ENCODE data around the gene RIC8A.
"Not testable (repeated sequence)": the region's sequence is repeated elsewhere in the genome, so short reads cannot be mapped to it uniquely, and the experiment has no call there.

Gene RIC8A

DNA sequence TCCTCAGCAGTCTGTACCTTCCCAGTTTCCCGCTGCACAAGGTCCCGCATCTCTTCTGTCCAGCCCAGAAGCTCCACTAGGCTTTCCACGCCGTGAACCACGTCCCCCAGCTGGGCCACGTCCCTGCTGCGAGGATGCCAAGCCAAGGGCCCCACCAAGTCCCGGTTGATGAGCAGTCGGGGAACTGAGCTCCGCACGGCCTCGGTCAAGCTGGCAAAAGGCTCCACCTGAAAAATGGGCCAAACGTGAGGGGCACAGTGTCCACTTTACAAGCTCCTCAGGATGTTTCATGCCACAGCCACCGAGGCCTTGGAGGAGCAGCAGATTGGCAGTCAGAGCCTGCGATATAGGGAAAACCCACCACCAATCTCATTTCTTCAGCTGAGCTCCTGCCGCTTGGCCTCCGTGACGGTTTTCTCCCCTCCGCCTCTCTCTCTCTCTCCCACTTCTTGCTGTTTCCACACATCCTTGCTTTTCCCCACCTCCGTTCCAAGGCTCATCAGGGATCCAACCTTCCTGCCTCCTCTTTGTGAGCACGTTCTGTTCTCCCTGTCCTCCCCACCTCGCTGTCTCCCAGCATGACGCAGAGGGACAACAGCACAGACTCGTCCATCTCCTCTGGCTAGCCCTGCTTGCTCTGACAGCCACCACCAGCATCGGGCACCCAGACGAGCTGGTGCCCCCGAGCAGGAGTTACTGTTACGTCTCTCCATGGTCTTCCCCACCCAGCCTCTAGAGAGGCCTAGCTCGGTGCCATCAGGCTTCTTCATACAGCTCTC is 11.5 kb downstream of the RIC8A start:
- no peak for DNase-seq (ENCODE audit: low read depth in 2 of 2)

DNA sequence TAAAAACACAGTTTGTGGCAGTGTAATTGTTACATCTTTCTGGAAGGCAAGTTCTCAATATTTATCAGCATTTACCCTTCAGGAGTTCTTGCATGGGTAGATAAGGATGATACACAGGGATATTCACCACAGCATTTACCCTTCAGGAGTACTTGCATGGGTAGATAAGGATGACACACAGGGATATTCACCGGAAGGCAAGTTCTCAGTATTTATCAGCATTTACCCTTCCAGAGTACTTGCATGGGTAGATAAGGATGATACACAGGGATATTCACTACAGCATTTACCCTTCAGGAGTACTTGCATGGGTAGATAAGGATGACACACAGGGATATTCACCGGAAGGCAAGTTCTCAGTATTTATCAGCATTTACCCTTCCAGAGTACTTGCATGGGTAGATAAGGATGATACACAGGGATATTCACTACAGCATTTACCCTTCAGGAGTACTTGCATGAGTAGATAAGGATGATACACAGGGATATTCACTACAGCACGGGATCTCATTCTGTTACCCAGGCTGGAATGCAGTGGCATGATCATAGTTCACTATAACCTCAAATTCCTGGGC is 13.2 kb downstream of the RIC8A start:
- not testable (repeated sequence) for DNase-seq (ENCODE audit: low read depth in 2 of 2)

DNA sequence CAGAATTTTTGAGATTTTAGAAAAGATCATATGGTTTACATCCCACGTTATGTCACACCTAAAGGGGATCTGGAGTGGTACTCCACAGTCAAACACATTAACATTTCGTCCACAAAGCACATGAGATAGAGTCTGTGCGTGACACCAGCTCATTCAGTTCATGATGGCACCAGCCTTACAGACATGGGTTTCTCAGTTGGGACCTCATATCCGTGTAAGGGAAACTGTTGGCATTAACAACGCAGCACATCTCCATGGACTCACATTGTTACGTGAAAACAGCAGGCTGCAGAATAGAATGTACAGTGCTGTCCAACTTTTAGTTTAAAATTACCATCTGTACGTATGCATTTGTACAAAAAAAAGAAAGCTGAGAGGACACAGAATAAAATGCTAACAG is 14.0 kb downstream of the RIC8A start:
- no peak for DNase-seq (ENCODE audit: low read depth in 2 of 2)

DNA sequence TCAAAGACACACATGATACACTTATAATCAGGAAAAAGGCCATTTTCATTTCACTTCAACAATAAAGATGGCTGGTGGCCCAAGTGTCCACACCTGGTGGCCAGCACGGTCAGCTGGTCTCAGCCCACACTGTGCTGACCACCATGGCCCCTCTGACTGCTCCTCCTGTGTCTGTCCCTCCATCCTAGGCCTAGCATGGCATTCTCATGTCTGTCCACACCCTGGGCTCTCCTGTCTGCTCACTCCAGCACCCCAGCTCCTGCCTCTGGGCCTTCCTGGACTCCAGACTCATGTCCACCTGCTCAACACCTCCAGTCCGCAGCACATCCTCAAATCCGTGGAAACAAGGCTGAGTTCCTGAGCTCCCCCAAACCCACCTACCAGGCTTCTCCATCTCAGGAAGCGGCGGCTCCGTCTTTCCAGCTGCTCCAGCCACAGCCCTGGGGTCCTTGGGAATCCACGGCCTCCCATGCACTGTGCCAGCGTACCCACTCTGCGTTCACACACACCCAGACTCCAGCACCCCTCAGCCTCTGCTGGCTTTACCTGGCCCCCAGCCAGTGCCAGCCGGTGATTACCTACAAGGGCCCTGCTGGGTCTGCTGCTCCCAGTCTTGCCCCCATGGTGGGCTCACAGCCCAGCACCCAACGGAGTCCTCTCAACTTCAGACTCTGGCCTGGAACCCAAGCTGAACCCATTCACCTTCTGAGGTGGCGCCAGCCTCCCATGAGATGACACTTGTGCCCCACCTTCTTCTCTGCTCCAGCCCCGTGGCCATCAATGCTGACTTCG is 14.7 kb downstream of the RIC8A start:
- no peak for DNase-seq (ENCODE audit: low read depth in 2 of 2)

DNA sequence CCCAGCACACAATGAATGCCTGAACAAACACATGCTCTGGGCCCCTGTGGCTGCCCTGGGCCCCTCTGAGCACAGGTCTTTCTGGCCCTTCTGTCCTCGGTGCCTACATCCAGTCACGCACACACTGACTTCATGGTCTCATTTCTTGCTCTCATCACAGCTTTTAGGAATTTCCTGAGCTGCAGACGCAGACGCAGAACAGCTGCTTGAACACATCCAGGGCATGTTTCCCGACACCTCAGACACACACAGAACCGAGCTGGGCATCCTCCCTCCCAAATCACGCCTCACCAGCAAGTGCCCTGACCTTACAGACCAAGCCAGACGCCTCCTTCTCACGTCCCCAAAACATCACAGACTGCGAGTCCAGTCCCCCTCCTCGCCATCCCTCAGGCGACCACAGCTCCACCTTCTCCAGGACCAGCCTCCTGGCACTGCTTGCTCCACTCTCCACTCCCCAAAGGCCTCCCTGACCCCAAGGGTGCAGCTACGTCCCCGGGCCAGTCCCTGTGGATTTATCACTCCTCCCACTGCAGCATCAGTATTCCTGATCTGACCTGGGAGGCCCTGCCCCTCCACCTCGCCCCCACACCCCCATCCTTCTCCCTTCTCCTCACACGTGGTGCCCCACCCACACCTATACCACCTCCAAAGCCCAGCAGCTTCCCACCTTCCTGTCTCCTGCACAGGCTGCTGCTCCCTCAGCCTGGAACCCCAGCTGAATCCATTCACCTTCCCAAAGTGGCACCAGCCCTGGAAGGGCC is 15.7 kb downstream of the RIC8A start:
- DNase-seq (ENCODE audit: low read depth in 2 of 2): no peak

DNA sequence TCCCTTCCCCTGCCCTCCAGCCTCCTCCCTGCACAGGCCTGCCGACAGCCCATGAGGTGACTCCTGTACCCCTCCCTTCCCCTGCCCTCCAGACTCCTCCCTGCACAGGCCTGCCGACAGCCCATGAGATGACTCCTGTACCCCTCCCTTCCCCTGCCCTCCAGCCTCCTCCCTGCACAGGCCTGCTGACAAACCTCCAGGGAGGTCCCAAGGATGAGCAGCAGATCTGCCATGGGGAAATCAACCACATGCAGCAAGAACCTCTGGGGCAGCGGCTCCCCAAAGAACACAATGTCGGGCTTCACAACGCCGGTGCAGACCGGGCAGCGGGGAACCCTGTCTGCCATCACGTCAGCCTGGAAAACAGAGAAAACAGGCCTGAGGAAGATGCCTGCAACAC is 16.4 kb downstream of the RIC8A start:
- no peak for DNase-seq (ENCODE audit: low read depth in 2 of 2)

DNA sequence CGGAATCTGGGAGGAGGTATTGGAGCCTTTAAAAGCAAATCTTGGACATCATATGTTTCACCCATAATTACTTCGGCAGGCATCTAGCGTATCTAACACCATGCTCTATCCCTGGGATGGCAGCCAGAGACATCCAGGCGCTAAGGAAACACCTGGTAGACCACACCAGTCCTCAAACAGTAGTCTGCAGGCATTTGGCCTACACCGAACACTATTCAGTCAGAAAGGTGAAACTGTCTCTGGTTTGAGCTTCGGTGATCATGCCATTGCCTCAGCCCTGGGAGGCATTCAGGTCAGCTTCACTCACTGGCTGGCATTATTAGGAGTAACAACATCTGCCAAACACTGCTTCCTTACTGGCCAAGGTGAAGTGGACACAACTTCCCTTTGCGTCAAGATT is 16.9 kb downstream of the RIC8A start:
- no peak for DNase-seq (ENCODE audit: low read depth in 2 of 2)

DNA sequence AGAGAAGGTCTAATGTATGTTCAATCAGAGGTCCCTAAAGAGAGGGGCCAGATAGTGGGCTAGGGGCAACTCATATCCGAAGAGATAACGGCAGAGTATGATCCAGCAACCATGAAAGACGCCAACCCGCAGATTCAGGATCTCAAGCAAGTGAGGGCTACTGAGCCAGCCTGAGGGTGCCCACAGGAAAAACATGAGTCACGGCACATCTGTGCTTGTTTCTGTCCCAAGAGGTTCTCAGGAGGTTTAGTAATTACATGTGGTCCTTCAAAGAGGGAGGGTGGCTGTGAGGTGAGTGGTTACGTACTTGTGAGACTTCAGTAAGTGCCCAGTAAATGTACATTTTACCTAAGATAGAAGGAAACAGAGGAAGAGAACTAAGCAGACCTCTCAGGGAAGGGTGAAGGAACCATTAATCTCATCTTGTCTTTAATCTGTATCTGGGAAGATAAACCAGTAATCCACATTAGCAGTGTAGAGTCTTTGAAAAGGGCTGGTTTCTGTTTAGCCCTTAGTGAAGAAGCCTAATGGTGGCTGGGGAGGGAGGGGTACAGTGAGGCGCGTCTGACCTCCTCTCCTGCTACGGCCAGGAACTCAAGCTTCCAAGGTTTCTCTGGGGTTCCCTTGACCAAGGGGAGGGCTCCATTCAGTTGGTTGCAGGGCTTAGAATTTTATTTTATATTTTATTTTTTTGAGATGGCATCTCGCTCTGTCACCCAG is 18.4 kb downstream of the RIC8A start:
- no peak for DNase-seq (ENCODE audit: low read depth in 2 of 2)

DNA sequence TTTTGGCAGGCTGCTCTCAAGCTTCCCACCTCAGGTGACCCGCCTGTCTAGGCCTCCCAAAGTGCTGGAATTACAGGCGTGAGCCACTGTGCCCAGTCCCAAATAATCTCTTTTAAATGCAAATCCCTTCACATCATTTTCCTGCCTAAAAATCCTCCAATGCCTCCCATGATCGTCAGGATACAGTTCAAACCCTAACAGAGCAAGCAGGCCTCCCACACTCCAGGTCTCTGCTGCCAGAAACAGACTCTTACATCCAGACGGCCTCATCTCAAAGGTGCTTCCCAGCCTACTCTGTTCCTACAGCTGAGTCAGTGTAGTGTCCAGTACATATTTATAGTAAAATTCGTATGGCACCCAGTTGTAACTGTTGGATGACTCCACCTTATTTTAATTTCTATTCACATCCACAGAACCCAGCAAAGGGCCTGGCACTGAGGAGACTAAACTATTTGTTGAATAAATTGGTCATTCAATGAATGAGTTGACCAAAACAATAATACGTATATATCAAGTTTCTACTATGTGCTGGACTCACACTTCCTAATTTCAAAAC is 20.4 kb downstream of the RIC8A start:
- no peak for DNase-seq (ENCODE audit: low read depth in 2 of 2)

DNA sequence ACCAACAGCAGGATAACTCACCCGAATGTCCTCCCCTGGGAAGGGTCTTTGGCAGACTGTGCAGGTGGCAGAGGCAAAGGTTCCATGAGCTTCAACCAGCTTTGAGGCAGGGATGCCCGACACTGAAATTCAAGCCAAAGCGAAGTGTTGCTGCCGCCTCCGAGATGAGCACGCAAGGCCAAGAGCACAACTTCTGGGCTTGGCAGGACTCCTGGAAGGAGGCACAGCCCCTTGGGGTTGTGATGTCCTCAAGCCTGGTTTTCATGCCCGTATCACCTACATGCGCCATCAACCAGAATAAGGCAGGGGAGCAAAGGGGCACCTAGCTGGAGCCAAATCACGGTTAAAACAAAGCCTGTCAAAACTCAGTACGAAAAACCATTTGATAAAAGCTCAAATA is 22.9 kb downstream of the RIC8A start:
- DNase-seq (ENCODE audit: low read depth in 2 of 2): no peak

DNA sequence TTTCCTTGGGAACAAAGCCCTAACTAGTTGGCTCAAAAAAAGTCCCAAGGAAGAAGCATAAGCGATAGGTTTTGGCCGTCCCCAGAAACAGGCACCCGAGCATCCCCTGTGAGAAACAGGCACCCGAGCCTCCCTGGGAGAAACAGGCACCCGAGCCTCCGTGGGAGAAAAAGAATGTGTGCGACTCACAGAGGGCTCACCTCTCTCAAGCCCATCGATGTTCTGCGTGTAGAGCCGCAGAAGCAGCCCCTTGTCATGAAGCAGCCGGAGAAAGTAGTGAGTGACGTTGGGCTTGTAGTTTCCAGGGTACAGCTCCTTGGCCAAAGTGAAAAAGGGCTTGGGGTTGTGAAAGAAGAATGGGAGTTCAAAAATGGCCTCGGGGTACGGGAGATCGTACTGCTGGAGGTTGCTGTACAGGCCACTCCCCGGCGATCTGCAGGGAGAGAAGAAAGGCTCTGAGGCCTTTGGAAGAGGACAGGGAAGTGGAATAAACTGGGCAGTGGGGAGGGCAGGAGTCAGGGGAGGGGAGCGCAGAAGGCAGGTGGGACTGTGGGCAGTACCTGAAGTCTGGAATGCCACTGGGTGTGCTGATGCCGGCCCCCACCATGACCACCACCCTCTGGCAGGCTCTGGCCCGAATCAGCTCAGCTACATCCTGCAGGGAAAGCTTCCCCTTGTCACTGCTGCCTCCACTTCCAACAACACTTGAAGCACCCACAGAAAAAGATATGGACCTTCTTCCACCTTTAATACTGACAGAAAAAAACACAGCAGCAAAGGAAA is 25.5 kb downstream of the RIC8A start:
- DNase-seq (ENCODE audit: low read depth in 2 of 2): no peak

DNA sequence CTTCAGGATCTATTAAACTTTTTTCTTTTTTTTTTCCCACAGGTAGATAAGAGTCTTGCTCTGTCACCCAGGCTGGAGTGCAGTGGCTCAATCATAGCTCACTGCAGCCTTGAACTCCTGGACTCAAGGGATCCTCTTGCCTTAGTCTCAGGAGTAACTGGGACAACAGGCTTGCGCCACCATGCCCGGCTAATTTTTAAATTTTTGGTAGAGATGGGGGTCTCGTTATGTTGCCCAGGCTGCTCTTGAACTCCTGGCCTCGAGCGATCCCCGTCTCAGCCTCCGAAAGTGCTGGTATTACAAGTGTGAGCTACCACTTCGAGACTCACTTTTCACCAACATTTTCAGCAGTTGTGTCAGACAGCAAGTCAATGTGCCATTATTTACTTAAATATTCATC is 27.7 kb downstream of the RIC8A start:
- DNase-seq (ENCODE audit: low read depth in 2 of 2): no peak

DNA sequence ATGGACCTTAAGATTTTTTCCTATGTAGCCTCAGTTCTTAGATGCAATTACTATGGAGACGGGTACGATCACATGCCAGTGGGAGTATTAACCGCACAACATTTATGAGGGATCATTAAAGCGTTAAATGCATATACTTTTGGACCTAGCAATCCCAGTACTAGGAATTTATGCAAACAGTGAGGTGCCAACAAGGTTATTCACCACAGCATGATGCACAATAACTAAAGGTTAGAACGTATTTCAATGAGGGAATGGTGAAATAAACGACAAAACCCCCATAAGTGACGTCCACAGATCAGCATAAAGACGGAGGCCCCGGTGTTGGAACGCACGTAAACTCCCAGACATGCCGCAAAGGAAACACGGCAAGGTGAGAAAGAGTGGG is 28.1 kb downstream of the RIC8A start:
- DNase-seq (ENCODE audit: low read depth in 2 of 2): peak; percentile 54 to 56

DNA sequence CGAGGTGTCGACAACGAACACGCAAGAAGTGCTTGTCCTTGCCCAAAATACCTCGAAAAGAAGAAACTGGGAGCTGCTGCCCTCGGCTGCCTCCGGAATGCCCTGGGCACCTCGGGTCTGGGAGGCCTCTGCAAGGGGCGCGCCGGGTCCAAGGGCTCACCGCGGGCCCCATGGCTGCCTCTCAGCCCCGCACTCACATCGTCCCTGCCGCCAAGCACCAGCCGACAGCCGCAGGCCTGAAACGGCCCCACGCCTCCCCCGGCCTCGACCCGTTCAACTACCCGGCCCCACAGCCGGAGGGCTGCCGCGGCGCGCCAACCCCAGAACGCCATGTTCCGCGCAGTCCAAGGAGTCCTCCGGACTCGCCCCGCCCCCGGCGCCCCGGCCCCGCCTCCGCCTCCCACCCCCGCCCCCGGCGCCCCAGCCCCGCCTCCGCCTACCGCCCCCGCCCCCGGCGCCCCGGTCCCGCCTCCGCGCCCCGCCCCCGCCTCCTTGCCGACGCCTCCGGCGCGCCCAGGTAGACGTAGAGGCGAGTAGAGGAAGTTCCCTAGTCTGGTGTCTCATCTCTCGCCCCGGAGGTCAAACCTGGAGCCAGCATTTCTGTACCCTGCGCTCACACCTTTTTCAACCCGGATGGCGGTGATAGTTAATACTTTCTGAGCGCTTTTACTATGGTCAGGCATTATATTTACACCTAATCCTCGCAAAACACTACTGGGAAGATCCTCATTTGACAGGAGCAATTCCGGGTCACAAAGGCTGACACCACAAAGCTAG is 28.7 kb downstream of the RIC8A start, which contains the start of gene SIRT3:
Gene SIRT3 (minus strand): TSS at position 346 of the 777 bp plus-strand sequence. CDS start 14 bp downstream, at position 332.
- DNase-seq (ENCODE audit: low read depth in 2 of 2): peak; percentile 58 to 66

DNA sequence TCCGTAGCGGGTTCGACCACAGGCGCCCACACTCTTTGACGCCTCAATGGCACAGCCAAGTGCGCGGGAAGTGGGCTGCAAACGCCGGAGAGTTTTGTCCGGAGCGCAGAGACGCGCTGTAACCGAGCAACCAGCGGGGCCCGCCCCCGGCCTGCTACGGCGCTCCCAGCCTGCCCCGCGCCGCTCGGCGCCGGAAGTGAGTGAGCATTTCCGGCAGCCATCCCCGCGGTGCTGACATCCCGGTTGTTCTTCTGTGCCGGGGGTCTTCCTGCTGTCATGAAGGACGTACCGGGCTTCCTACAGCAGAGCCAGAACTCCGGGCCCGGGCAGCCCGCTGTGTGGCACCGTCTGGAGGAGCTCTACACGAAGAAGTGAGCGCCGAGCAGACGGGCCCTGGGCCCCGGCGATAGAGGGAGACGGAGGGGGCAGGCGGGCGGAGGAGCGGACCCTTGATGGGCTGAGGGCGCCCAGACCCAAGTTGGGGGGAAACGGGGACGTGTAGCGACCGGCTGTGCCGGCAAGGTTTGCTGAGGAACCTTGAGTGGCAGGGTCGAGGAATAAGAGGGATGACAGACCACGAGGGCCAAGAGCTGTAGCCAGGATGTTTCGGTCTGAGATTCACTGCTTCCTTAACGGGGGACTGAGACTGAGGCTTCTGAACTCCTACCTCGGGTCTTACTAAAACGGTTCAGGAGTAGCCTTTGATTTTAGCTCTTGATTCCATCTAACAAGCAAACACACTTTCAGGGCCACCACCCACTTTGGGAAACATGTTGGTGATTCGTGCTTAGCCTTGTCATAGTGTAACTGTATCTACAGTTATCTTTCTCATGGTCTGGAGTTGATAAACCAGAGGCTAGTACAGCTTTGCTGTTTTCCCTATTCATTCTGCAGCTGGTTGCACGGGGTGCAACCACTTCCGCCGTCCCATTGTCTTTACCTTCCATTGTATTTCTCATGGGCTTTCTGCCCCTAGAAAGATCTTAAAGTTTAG is 29.6 kb downstream of the RIC8A start, which contains the start of gene PSMD13:
Gene PSMD13 (plus strand): TSS at position 203 of the 994 bp plus-strand sequence. CDS start 74 bp downstream, at position 277.
- DNase-seq (ENCODE audit: low read depth in 2 of 2): peak; percentile 80 to 82

DNA sequence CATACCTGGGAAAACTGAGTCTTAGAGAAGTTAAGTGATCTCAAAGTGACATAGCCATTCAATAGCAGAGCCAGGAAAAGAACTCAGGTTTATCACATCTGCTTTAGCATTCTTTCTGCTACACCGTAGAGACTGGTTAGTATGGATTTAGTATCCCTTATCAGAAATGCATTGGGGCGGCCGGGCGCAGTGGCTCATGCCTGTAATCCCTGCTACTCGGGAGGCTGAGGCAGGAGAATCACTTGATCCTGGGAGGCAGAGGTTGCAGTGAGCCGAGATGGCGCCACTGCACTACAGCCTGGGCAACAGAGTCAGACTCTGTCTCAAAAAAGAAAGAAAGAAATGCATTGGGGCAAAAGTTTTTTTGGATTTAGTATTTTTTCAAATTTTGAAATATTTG is 30.8 kb downstream of the RIC8A start:
- not testable (repeated sequence) for DNase-seq (ENCODE audit: low read depth in 2 of 2)

DNA sequence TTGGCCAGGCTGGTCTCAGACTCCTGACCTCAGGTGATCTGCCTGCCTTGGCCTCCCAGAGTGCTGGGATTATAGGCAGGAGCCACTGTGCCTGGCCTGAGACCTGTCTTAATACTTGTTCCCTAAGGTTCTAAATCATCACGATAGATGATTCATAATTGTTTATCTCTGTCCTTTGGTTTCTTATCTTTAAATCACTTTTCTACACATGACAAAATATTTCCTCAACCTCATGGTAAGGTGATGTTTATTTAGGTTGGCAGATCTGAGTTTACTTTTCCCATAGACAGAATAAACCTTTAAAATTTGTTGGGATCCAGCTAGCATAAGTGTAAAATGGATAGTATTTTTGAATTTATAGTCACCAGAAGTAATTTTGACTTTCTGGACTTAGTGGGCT is 32.8 kb downstream of the RIC8A start:
- DNase-seq (ENCODE audit: low read depth in 2 of 2): no peak

DNA sequence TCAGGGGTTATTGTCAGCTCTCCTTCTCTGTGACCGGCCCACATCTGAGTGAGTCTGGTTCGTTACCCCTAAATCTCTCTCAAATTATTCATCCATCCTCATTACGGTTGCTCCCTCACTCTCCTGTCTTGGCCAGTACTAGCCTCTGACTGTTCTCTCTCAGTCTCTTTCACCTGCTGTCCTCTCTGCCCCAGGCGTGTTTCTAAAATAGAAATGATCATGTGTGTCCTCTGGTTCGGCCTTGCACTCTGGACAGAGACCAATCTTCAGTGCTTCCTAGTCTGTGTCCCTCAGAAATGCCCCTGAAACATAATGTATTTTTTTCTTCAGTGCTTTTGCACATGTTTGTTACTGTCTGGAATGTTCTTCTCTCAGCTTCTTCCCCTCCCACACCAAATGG is 34.1 kb downstream of the RIC8A start:
- no peak for DNase-seq (ENCODE audit: low read depth in 2 of 2)

Data from activated CD4-positive, alpha-beta T cell treated with anti-CD3 and anti-CD28 coated beads for 24 hours (primary cell).